IMR-90 (cell line): ENCODE results near the gene HMGCLL1. TPM values are rescaled to one million over a fixed set of nuclear protein-coding genes. Genes with fewer than 3 reads are reported as not detected.
A peak's percentile ranks its signal among the peaks of the same experiment; 100 is the strongest.

Experiments used
- ATAC-seq: fragments of 200-7000 bp; cut with Tn5 transposase; 2 replicates; pipeline ENCODE4 v1.9.1; 2020; ENCODE audit warnings: low read depth, mild to moderate bottlenecking, moderate library complexity
- BruUV-seq: library from RNA; stranded (reverse); fragments of 400-500 nt; replicated peaks from 2 replicates; lab custom pipeline; 2021; lab: Mats Ljungman, UMichigan
- CTCF ChIA-PET: fragments of 300-600 bp; formaldehyde crosslinking; extraction: SDS; loops from one replicate; lab custom pipeline; 2021; ENCODE audit warnings: antibody characterized with exemption; lab: Yijun Ruan, JAX
- POLR2A ChIA-PET: fragments of 300-600 bp; sonication (Branson Sonifier 250); formaldehyde crosslinking; loops from one replicate; lab custom pipeline; 2022; ENCODE audit warnings: antibody characterized with exemption; ENCODE audit not compliant: unreplicated experiment; lab: Charles Lee
- DNase-seq: peaks from one replicate; pipeline ENCODE4 v3.0.0; 2013
- H2AFZ ChIP-seq: replicated peaks from 2 replicates; pipeline ENCODE3; 2013; ENCODE audit warnings: low read length, mild to moderate bottlenecking; ENCODE audit not compliant: poor library complexity
- H2AK5ac ChIP-seq: 2 replicates; pipeline ENCODE4 v1.6.1; 2013; ENCODE audit warnings: low read depth, low read length, inconsistent platforms
- H2AK9ac ChIP-seq: replicated peaks from 2 replicates; pipeline ENCODE3; 2013; ENCODE audit warnings: mild to moderate bottlenecking, low read depth, low read length, moderate library complexity; ENCODE audit not compliant: poor library complexity
- H2BK120ac ChIP-seq: 2 replicates; pipeline ENCODE4 v1.6.1; 2013; ENCODE audit warnings: low read depth, low read length, inconsistent platforms
- H2BK15ac ChIP-seq: 3 replicates; pipeline ENCODE4 v1.6.1; 2013; ENCODE audit warnings: low read depth, low read length, inconsistent platforms
- H2BK20ac ChIP-seq: 2 replicates; pipeline ENCODE4 v1.6.1; 2013; ENCODE audit warnings: low read depth, mild to moderate bottlenecking, inconsistent platforms, low read length, moderate library complexity
- H2BK5ac ChIP-seq: 2 replicates; pipeline ENCODE4 v1.6.1; 2013; ENCODE audit warnings: mild to moderate bottlenecking, low read depth, low read length, inconsistent platforms; ENCODE audit not compliant: poor library complexity, severe bottlenecking
- H3K14ac ChIP-seq: replicated peaks from 2 replicates; pipeline ENCODE4 v1.6.1; 2013; ENCODE audit warnings: low read depth, low read length, inconsistent platforms
- H3K18ac ChIP-seq: 2 replicates; pipeline ENCODE4 v1.6.1; 2013; ENCODE audit warnings: low read depth, low read length, control low read depth
- H3K23ac ChIP-seq: 2 replicates; pipeline ENCODE4 v1.6.1; 2013; ENCODE audit warnings: low read depth, low read length, inconsistent platforms
- H3K27ac ChIP-seq: 2 replicates; pipeline ENCODE4 v1.5.1; 2013; ENCODE audit warnings: mild to moderate bottlenecking, control low read depth, low read length; ENCODE audit not compliant: insufficient read depth
- H3K27me3 ChIP-seq: 2 replicates; pipeline ENCODE4 v1.6.1; 2013; ENCODE audit warnings: low read length; ENCODE audit not compliant: control insufficient read depth, insufficient read depth
- H3K36me3 ChIP-seq: 2 replicates; pipeline ENCODE4 v1.6.1; 2013; ENCODE audit warnings: low read length, mixed read lengths; ENCODE audit not compliant: control insufficient read depth, insufficient read depth
- H3K4ac ChIP-seq: 2 replicates; pipeline ENCODE4 v1.6.1; 2013; ENCODE audit warnings: low read depth, low read length, inconsistent platforms
- H3K4me1 ChIP-seq: 2 replicates; pipeline ENCODE4 v1.6.1; 2013; ENCODE audit warnings: low read length, mixed read lengths; ENCODE audit not compliant: control insufficient read depth, insufficient read depth
- H3K4me2 ChIP-seq: 2 replicates; pipeline ENCODE4 v1.6.1; 2013; ENCODE audit warnings: low read depth, mild to moderate bottlenecking, control low read depth, low read length, moderate library complexity
- H3K4me3 ChIP-seq: 2 replicates; pipeline ENCODE4 v1.5.1; 2013; ENCODE audit warnings: low read depth, mild to moderate bottlenecking, control low read depth, low read length, moderate library complexity; ENCODE audit not compliant: insufficient read depth
- H3K56ac ChIP-seq: 2 replicates; pipeline ENCODE4 v1.6.1; 2013; ENCODE audit warnings: low read length, inconsistent platforms; ENCODE audit not compliant: insufficient read depth; ENCODE audit errors: extremely low read depth
- H3K79me1 ChIP-seq, 2 experiments: 2 replicates each; pipeline ENCODE4 v1.6.1; 2013; ENCODE audit warnings: low read length in 2 of 2, inconsistent platforms in 1 of 2, low read depth in 1 of 2
- H3K9ac ChIP-seq: 2 replicates; pipeline ENCODE4 v1.6.1; 2013; ENCODE audit warnings: low read depth, low read length, control low read depth
- H3K9me1 ChIP-seq: 2 replicates; pipeline ENCODE4 v1.6.1; 2013; ENCODE audit warnings: low read length, inconsistent platforms; ENCODE audit not compliant: insufficient read depth
- H3K9me3 ChIP-seq: 2 replicates; pipeline ENCODE4 v1.6.1; 2013; ENCODE audit warnings: low read length; ENCODE audit not compliant: control insufficient read depth, insufficient read depth
- H4K20me1 ChIP-seq: 2 replicates; pipeline ENCODE4 v1.6.1; 2013; ENCODE audit warnings: low read length, inconsistent platforms; ENCODE audit not compliant: insufficient read depth
- H4K5ac ChIP-seq: 2 replicates; pipeline ENCODE4 v1.6.1; 2013; ENCODE audit warnings: mild to moderate bottlenecking, low read depth, low read length, control low read depth
- H4K8ac ChIP-seq, 2 experiments: 2 replicates each; pipeline ENCODE4 v1.6.1; 2013; ENCODE audit warnings: low read depth in 2 of 2, low read length in 2 of 2, control low read depth in 1 of 2, inconsistent platforms in 1 of 2
- H4K91ac ChIP-seq: 2 replicates; pipeline ENCODE4 v1.6.1; 2013; ENCODE audit warnings: low read depth, low read length, inconsistent platforms; ENCODE audit not compliant: insufficient read depth
- BHLHE40 ChIP-seq: fragments of 150-350 bp; IDR thresholded peaks from 2 replicates; pipeline ENCODE4 v1.6.1; 2016; ENCODE audit warnings: mild to moderate bottlenecking, low read depth, low read length
- CEBPB ChIP-seq: IDR thresholded peaks from 2 replicates; pipeline ENCODE4 v1.6.1; 2012; ENCODE audit warnings: low read depth, low read length, improper control_type of control experiment
- CHD1 ChIP-seq: IDR thresholded peaks from 2 replicates; pipeline ENCODE4 v1.6.1; 2012; ENCODE audit warnings: low read depth, low read length, improper control_type of control experiment
- CTCF ChIP-seq: conservative IDR thresholded peaks from 2 replicates; pipeline ENCODE4 v1.5.1; 2012; ENCODE audit warnings: mild to moderate bottlenecking, low read depth, low read length, improper control_type of control experiment
- ELK1 ChIP-seq: fragments of 150-350 bp; IDR thresholded peaks from 2 replicates; pipeline ENCODE4 v1.6.1; 2016; ENCODE audit warnings: low read depth, mild to moderate bottlenecking, low read length, moderate library complexity, borderline replicate concordance
- FOS ChIP-seq: fragments of 150-350 bp; IDR thresholded peaks from 2 replicates; pipeline ENCODE4 v1.6.1; 2016; ENCODE audit warnings: low read depth, low read length
- MAFK ChIP-seq: IDR thresholded peaks from 2 replicates; pipeline ENCODE4 v1.6.1; 2012; ENCODE audit warnings: low read depth, low read length, improper control_type of control experiment
- MAZ ChIP-seq: IDR thresholded peaks from 2 replicates; pipeline ENCODE4 v1.6.1; 2012; ENCODE audit warnings: low read depth, mild to moderate bottlenecking, low read length, improper control_type of control experiment, moderate library complexity, borderline replicate concordance
- MXI1 ChIP-seq: IDR thresholded peaks from 2 replicates; pipeline ENCODE4 v1.6.1; 2012; ENCODE audit warnings: low read depth, mild to moderate bottlenecking, low read length, moderate library complexity, borderline replicate concordance
- NFE2L2 ChIP-seq: fragments of 150-350 bp; IDR thresholded peaks from 2 replicates; pipeline ENCODE4 v1.6.1; 2016; ENCODE audit warnings: low read depth, mild to moderate bottlenecking, low read length
- POLR2A ChIP-seq: IDR thresholded peaks from 2 replicates; pipeline ENCODE4 v1.6.1; 2012; ENCODE audit warnings: mild to moderate bottlenecking, low read depth, low read length
- RAD21 ChIP-seq: IDR thresholded peaks from 2 replicates; pipeline ENCODE4 v1.6.1; 2012; ENCODE audit warnings: low read length, improper control_type of control experiment
- RCOR1 ChIP-seq: IDR thresholded peaks from 2 replicates; pipeline ENCODE4 v1.6.1; 2012; ENCODE audit warnings: mild to moderate bottlenecking, low read length, improper control_type of control experiment; ENCODE audit not compliant: insufficient replicate concordance
- RFX5 ChIP-seq: IDR thresholded peaks from 2 replicates; pipeline ENCODE4 v1.8.0; 2012; ENCODE audit warnings: low read depth, mild to moderate bottlenecking, low read length, moderate library complexity
- SMC3 ChIP-seq: fragments of 150-350 bp; IDR thresholded peaks from 2 replicates; pipeline ENCODE4 v1.6.1; 2016; ENCODE audit warnings: low read depth, mild to moderate bottlenecking, antibody characterized with exemption, low read length, moderate library complexity
- USF2 ChIP-seq: fragments of 150-350 bp; IDR thresholded peaks from 2 replicates; pipeline ENCODE4 v1.6.1; 2017; ENCODE audit warnings: mild to moderate bottlenecking, antibody characterized with exemption, low read length, low read depth
- WGBS, 2 experiments: methylation state at CpG; one replicate each; pipeline versions ENCODE4 v1.1.5 to v1.1.7; 2013; ENCODE audit warnings: missing lambda C conversion rate in 2 of 2; ENCODE audit not compliant: insufficient read length in 1 of 2; ENCODE audit errors: extremely low coverage in 2 of 2; 5-methylcytosine and 5-hydroxymethylcytosine counted together
- dilution Hi-C: fragments of 300-500 bp; cut with HindIII; formaldehyde crosslinking; loops from one replicate; pipeline ENCODE4 v1.14.3; 2018; ENCODE audit warnings: low sequenced_read_pairs; ENCODE audit not compliant: unreplicated experiment
- in situ Hi-C: fragments of 300-500 bp; cut with MboI; formaldehyde crosslinking; loops from 3 replicates; pipeline ENCODE4 v1.14.3; 2019; ENCODE audit warnings: low sequenced_read_pairs, inconsistent platforms, mixed read lengths
- intact Hi-C: fragments of 100-400 bp; cut with micrococcal nuclease; formaldehyde crosslinking; loops from 2 replicates; pipeline ENCODE4 v1.10.0; 2022
- polyA plus RNA-seq, 3 experiments: library from polyadenylated mRNA; depleted of rRNA; stranded (reverse); fragments of >200 nt; gene quantifications; 2 replicates each; pipeline ENCODE4 v1.2.3, GENCODE V29; 2012; ENCODE audit warnings: low replicate concordance in 1 of 3
- total RNA-seq: library from RNA; depleted of rRNA; stranded (reverse); fragments of >200 nt; gene quantifications from 2 replicates; pipeline ENCODE4 v1.2.3, GENCODE V29; 2012

The HMGCLL1 gene
- total and polyA plus RNA-seq, 2 of the 4 experiments (the other 2 are of a cell fraction): 0.03 TPM; not detected in 1

DNA sequence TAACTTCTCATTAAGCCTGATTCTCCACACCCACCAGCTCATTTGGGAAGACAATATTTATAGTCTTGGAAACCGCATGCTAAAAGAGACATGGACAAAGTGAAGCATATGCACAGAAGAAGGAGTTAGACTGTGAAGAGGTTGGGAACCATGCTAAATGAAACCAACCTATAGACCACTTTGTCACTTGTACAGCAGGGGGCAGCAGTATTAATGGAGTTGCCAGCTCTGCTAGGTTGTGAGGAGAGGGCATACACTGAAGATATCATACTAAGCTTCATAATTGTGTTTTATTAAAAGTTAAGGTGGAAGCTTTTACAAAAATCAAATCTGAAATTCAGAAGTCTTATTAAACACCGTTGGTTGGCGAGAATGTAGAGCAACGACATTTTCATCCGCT lies 38.3 kb upstream of the HMGCLL1 start:
- intact Hi-C loops (loop anchor here (1.0 to 5.0 kb wide), 2 partner anchors 270 to 324 kb away; no protein-coding TSS in a partner anchor), in situ Hi-C loops (no loop called here), dilution Hi-C loops (no loop called here)
- peak; percentile 67; the same call in 1 of the 2 replicates for ATAC-seq
- no peak overlapping the region for H2AK5ac ChIP-seq
- no peaks in the 10 kb centered on the region for H3K27me3 ChIP-seq
- H4K20me1 ChIP-seq: no peaks in the 10 kb centered on the region
- H2AFZ ChIP-seq: no peak overlapping the region
- BruUV-seq: no TSS peak
- H3K4ac ChIP-seq: no peak overlapping the region
- H4K8ac ChIP-seq: 0 out of 4 replicates have a peak overlapping the region, but pooled peaks of 1 of the 2 experiments have one; percentile 56
- H3K27ac ChIP-seq: no peak overlapping the region
- H3K4me2 ChIP-seq: no peak overlapping the region
- CTCF ChIA-PET: interaction anchor here (1.6 kb wide), 1 partner anchor 13 kb away, joined by 6 read pairs; no protein-coding TSS in a partner anchor
- H3K14ac ChIP-seq: no peak overlapping the region
- H2BK5ac ChIP-seq: no peak overlapping the region
- no peaks in the 10 kb centered on the region for H3K9me1 ChIP-seq
- H4K5ac ChIP-seq: no peak overlapping the region
- H3K9ac ChIP-seq: no peak overlapping the region
- DNase-seq: peak; percentile 56
- H3K79me1 ChIP-seq: no peaks in the 10 kb centered on the region
- TF ChIP-seq CHD1: no peak
- peak; percentile 67 for TF ChIP-seq CTCF
- TF ChIP-seq RCOR1: no peak
- TF ChIP-seq FOS: no peak
- no peak for TF ChIP-seq CEBPB
- no peak for TF ChIP-seq MAZ
- no peak for TF ChIP-seq MAFK
- no peak for TF ChIP-seq ELK1
- TF ChIP-seq RAD21: peak; percentile 64
- TF ChIP-seq POLR2A: no peak
- TF ChIP-seq USF2: no peak
- TF ChIP-seq BHLHE40: no peak
- no peak for TF ChIP-seq MXI1
- no peak for TF ChIP-seq RFX5
- TF ChIP-seq NFE2L2: no peak
- peak; percentile 77 for TF ChIP-seq SMC3
- POLR2A ChIA-PET: no interaction called here
- no CpG with 5 or more reads among the region's 5 CpGs for WGBS, 2 experiments
- peak overlapping the region; percentile 62 for H2BK20ac ChIP-seq
- H3K23ac ChIP-seq: no peak overlapping the region
- no peak overlapping the region for H2AK9ac ChIP-seq
- no peak overlapping the region; the same call in 2 of the 3 replicates for H2BK15ac ChIP-seq
- H3K9me3 ChIP-seq: no peaks in the 10 kb centered on the region
- no peak overlapping the region for H3K18ac ChIP-seq
- H3K56ac ChIP-seq: no peak overlapping the region
- no peaks in the 10 kb centered on the region for H3K36me3 ChIP-seq
- H3K4me1 ChIP-seq: no peaks in the 10 kb centered on the region
- peak overlapping the region; percentile 37 for H2BK120ac ChIP-seq
- no peak overlapping the region for H4K91ac ChIP-seq
- H3K4me3 ChIP-seq: no peak overlapping the region
